NCI-H446 treated with DMSO at 0.1 percent for 48 hours (cell line): ENCODE data around the gene CYP2W1.
A peak's percentile ranks its signal among the peaks of the same experiment; 100 is the strongest.

Experiments
- DNase-seq: peaks from one replicate; lab custom pipeline; 2025; lab: John Stamatoyannopoulos, UW

CYP2W1 gene

DNA sequence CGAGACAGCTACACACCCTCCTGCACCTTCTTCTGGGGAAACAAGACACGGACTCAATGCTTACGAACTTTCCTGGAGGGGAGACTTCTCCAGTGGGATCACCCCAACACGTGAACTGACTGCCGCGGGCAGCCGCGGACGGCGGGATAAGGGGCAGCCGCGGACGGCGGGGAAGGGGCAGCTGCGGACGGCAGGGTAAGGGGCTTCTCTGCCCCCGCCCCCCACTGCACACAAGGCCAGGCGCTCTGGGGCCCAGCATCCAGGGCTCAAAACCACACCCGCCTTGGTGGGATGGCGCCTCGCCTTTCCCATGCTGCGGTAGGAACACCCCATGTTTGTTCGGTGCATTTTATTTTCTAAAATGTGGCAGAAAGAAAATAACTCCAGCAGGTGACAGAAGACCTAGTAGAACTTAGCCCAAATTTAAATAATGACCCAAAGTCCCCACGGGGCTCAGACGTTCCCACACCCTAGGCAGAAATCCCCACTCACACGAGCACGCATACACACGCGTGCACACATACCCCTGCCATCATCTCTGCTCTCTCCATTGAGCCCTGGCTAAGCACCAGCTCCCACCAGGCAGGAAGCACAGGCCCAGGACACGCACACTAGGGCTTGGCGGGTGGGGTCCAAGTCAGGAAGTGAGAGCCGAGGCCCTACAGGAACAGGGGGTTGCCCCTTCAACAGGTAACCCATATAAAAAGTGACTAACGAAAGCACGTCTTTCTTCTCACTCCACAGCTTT, 34.8 kb downstream of the CYP2W1 start:
- DNase-seq: no peak

DNA sequence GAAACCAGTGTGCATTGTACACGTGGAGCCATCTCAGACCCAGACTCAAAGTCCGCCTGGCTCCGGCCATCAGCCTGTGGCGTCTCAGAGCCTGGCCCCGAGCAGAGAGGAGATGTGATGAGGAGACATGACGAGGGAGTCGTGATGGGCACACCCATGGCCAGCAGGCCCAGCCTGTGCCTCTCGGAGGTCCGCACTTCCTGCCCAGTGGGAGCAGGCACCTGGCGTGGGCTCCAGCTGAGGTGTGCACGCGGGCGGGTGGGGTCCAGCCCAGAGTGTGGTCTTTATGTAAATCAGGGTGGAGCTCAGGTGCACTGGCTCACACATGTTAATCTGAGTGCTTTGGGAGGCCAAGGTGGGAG, 35.3 kb downstream of the CYP2W1 start:
- no peak for DNase-seq

DNA sequence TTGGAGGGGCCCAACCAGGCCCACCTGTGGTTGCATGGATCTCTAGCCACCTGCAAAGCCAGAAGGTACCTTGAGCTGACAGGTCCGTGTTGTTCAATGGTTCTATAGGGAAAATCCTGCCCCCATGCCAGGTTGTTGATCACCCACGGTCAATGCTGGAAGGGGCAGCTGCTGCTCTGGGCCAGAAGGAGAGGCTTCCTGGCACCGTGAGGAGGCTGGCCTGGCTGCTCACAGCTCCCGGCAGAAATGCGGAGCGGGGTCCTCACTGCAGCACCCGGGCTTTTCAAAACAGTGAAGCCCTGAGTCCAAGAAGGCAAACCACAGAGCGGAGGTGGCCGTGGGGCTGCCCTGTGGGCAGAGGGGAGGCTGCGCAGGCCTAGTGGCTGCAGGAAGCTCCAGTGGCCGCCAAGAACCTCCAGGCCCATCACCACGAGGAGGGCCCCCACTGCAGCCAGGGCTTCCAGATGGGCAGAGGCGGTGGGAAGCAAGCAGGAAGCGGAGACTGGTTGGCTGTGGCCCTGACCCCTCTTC, 36.3 kb downstream of the CYP2W1 start:
- DNase-seq: no peak

DNA sequence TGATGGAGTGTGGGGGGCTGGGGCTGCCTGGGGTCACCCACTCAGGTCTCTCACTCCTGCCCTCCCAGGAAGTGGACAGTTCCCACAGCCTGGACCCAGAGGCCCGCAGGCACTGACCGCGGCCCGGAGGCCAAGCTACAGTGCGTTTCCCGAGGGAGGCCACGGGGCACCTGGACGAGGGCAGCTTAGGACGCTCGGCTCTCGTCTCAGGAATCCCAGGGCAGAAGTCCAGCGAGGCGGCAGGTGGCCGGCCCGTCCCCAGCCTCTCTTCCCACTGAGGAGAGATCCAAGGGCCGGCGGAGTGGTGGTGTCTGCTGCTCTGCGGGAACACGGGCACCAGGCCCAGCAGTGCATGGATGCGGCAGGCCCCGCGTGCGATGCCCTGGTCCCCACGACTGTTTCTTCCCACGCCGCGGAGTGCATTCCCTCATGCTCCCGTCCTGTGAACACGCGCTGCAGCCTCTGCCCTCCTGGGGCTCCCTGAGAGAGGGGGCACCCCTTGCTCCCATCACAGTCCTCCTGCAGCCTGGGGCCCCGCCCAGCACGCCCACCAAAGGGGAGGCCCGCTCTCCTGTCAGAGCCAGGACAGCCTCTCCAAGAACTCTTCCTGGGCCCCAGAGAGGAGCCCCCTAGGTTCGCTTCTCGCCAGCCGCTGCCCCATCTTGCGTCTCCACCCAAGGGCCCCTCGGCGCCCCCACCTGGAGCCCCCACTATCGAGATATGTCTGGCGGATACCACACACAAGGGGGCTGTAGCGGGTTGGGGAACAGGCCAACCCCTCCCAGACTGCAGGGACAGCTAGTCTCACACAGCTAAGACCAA, 37.0 kb downstream of the CYP2W1 start:
- DNase-seq: no peak

DNA sequence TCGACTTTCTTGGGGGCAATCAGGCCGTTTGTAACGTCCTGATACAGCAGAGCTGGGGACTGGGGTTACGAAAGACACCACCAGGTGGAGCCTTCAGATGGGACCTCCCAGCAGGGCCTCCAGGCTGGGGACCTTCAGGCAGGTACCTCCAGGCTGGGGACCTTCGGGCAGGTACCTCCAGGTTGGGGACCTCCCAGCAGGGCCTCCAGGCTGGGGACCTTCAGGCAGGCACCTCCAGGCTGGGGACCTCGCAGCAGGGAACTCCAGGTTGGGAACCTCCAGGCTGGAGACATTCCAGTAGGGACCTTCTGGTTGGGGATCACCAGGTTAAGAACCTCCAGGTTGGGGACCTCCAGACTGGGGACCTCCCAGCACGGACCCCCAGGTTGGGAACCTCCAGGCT, 37.9 kb downstream of the CYP2W1 start:
- DNase-seq: no peak

DNA sequence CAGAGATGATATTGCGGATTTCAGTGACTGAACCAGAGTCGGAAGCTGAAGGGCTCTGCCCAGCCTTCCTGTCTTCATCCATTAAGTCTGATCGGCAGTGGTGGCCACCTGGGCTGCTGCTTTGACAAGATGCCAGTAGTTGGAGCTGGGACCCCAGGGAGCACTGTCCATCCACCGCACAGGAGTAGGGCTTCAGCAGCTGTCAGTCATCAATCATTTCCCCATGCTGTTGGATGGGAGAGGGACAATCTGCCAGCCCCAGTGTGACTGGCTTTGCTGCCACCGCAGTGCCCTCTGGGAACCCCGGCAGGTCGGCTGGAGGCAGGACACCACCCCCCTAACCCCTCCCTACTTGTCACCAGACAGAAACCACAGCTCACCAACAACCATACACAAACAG, 38.4 kb downstream of the CYP2W1 start:
- no peak for DNase-seq

DNA sequence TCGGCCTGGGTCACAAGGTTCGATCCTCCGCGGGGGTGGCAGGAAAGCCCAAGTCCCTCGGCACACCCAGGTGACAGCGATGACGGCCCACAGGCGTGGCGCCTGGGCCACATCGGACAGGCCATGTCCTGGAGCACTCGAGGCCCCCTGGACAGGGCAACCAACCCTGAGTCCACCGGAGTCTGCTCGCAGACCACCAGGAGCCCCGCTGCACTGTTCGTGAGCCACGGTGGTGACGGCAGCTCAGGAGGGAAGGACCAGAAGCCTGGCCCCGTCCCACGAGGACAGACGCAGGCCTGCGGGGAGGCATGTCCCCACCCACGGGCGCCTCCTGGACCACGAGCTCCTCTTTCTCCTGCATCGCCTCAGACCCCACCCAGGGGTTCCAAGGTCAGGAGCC, 39.0 kb downstream of the CYP2W1 start:
- DNase-seq: no peak

DNA sequence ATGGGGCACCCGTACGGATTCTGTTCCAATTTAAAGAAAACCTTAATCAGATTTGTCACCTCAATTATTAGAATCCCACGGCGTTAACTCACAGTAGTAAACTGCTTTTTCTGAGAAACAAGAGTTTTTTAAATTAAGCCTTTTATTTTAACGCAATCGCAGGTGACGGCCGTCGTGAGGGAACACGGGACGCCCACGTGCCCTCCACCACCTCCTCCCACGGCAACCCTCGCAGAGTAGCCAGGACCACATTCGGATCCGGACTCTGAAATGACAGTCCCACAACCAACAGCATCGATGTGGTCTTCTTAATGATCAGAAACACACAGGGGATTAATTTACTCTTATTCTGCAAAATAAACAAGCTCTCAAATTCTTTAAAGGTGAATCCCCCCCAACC, 39.4 kb downstream of the CYP2W1 start:
- DNase-seq: no peak

DNA sequence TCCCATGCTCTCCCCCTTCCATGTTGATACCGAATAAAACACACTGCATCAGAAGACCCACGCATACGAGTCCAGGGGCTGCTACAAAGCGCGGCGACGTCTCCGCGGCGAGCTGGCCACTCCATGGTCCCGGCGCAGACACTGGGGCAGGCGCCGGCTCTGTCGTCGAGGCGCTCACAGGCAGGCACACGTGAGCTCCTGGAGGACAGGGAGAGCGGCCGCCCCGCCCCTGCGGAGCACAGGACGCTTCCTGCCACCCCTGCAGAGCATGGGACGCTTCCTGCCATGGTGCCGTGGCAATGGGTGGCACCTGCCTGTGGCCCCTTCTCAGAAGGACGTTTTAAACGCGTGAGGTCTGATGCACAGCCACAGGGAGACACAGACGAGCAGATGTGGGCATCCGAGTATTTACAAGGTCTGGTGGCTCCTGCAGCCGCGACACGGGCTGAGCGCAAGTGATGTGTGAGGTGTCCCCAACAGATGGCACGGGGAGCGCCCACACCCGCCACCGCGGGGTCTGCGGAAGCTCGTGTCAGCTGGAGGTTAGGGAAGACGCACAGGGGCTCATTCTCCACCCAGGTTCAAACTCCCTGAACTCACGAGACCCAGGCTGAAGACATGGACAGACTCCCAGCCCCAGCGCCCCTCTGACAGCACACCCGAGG, 40.0 kb downstream of the CYP2W1 start:
- DNase-seq: no peak

DNA sequence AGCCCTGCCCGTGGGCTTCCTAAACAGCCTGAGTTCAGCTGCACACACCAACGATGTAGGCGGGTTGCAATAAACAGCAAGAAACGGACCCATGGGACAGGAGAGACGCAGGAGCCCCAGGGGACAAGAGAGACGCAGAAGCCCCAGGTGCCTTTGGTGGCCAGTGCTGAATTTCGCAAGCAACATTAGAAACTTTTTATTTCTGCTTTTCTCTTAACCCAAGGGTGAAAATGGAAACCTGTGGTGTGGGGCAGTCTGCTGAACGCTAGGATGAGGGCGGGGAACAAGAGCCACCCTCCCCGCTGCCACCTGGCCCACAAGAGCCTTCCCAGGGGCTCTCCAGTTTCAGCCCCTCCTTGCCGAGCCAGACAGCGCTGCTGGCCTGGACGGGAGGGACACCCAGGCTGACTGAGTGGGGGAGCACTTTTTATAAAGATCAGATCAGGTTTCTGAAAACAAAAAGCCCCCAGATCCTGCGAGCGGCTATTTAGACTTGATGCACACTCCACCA, 41.4 kb downstream of the CYP2W1 start:
- DNase-seq: no peak

DNA sequence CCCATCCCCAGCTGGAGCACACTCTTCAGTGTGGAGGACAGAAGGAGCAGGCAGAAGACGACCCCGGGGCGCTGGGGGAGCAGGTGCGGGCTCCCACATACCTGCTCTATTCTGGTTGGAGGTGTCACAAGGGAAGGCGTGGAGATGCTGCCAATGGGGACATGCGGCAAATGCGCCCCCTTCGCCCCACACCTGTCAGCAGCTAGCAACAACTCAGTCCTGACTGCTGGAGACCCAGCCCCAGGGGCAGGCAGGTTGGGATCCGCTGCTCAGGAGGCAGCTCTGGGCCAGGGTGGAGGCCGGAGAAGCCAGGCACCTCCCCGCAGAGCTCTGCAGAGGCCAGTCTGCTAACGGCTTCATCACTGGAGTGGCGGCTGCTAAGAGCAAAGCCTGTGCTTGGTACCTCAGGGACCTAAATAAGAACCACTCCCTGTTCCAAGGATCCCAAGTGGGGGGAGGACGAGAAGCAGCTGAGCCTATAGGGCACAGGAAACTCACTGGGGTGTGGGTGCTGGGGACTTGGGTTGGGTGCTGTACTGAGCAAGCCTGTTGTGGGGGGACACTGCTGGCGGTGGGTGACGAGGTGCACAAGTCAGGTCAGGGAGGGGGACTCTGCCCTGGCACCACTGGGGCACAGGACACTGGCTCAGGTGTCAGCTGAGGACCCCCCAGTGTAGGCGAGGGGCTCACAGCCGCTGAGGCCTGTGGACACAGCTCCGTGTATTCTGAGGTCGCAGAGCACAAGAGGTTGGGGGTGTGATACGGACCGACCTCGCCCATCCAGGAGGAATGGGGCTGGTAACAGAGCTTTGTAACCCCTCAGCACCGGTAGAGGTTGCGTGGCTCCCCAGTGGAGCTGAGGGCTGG, 42.1 kb downstream of the CYP2W1 start:
- DNase-seq: no peak

DNA sequence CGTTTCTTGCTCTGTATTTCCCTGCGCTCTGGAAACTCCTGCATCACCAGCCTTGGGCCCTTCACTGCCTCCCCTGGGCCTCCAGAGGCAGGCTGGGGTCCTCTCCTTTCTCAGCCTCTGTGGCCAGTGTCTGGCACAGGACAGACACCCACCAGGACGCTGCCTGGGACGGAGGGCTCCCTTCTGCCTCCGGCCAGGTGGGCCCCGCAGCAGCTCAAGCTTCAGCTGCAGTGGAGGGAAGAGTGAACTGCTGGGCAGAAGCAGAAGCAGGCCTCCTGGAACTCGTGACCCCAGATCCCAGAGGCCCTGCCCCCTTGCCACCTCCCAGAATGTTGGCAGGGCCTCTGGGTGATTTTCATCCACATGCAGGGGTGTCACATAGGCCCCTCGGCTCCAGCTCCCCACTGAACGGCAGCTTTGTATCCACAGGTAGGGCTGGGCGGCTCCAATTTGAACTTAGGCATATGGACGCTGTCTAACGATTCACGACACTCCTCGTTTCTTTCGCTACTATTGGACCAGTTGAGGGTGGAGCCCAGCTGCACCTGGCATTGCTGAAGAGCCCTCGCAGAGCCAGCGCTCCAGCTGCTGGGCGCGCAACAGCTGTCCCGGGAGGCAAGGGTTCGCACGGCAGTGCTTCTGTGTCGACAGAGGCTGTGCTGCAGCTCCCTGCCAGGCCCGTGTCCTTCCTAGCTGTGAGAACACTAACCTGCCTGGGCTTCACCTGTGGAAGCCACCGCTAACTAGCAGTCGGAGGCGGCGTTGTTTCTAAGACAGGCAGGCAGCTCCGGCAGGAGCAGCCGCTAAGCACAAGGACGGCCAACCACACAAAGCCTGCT, 43.0 kb downstream of the CYP2W1 start:
- DNase-seq: no peak

DNA sequence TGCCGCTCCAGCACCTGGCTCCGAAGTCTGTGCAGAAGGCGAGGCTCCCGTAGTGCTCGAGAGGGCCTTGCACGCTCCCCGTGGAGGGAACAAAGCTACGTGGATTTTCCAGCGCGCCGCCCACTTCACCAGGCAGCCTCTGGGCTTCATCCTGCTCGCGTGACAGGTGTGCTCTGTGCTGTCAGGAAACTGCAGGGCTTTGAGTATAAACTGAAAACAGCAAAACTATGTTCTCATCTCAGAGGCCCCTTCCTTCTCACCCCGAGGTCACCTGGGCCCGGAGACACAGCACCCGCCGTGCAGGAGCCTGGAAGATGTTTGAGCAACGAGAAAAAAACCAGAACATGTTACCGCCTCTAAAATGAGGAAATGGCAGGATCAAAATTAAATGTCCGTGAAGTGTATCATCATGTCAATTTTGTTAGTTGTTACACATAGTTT, 43.8 kb downstream of the CYP2W1 start:
- no peak for DNase-seq

DNA sequence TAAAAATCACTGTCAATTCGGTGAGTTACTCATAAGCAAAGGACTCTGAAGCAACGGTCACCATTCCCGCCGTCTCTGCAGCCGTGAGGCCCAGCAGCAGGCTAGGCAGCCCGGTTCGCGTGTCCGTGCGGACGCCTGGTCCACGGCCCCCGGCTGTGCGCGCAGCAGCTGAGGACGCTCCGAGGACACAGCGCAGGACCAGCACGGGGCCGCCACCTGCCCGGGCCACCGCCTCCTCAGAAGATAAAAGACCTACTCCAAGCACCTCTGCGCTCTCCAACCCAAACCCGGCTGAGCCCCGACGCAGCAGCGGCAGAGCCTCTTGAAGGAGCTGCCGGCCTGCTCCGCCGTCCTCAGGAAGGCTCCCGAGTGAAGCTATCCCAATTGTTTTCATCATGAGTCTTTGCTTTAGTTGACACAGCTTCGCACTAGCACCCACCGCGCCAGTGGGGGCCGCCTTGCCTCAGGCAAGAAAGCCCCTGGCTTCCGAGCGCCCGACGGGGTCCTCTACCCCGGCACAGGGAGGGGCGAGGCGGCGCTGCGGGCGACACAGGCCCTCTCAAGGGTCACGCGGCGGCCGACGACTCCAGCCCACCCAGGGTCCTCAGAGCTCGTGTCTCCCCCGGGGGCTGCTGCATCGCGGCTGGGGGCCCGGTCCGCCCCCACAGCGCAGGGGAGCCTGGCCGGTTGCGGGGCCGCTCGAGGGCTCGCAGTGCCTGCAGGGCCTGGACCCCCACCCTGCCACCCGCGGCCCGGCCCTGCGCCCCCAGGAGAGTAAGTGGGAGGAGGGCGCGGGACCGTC, 44.5 kb downstream of the CYP2W1 start:
- DNase-seq: no peak

DNA sequence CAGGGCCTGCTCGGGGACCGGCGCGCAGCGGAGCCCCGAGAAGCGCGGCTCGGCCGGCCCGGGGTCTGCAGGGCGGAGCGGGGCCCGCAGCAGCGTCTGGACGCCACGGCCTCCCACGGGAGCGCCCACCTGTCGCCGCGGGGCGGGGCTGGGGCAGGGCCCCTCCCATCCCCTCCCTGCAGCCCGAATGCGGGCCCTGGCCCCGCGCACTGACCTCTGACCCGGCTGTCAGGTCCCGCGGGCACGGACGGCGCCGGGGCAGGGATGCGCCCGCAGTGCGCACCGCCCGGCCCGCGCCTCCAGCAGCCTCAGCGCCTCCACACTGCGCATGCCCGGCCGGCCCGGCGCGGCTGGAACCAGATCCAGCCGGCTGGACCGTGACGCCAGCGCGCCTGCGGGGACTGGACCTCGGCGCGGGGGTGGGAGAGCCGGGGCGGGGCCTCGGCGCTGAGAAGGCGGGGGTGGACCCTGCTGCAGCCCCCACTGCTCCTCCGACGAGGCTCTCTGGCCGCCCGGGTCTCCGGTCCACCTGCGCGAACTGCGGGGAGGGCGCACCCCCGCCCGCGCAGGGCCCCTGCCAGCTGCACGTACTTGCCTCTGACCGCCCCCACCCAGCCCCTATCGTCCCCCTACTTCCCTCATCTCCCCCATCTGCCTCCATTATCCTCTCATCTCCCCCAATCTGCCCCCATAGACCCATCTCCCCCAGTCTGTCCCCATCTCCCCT, 45.2 kb downstream of the CYP2W1 start:
- DNase-seq: peak; percentile 69

DNA sequence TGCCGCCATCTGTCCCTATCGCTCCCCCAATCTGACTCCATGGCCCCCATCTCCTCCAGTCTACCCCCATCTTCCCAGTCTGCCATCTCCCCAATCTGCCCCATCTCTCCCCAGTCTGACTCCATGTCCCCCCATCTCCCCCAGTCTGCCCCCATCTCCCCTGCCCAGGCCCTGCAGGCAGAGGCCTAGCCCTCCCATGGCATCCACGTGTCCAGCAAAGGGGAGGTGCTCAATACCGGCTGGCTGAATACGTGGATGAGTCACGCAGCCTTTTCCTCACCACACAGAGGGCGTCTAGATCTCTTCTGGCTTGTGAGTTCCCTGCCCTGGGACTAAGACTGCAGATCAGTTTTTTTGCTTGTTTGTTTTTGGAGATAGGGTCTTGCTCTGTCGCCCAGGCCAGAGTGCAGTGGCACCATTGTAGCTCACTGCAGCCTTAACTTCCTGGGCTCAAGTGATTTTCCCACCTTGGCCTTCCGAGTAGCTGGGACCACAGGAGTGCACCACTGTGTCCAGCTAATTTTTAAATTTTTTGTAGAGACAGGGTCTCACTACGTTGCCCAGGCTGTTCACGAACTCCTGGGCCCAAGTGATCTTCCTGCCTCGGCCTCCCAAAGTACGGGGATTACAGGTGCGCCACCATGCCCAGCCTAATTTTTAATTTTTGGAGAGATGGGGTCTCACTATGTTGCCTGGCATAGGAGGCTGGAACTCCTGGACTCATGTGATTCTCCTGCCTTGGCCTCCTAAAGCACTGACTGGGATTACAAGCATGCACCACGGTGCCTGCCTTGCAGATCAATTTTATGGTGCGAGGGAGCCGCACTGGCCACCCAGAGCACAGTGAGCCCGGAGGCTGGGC, 46.0 kb downstream of the CYP2W1 start:
- DNase-seq: peak; percentile 67

DNA sequence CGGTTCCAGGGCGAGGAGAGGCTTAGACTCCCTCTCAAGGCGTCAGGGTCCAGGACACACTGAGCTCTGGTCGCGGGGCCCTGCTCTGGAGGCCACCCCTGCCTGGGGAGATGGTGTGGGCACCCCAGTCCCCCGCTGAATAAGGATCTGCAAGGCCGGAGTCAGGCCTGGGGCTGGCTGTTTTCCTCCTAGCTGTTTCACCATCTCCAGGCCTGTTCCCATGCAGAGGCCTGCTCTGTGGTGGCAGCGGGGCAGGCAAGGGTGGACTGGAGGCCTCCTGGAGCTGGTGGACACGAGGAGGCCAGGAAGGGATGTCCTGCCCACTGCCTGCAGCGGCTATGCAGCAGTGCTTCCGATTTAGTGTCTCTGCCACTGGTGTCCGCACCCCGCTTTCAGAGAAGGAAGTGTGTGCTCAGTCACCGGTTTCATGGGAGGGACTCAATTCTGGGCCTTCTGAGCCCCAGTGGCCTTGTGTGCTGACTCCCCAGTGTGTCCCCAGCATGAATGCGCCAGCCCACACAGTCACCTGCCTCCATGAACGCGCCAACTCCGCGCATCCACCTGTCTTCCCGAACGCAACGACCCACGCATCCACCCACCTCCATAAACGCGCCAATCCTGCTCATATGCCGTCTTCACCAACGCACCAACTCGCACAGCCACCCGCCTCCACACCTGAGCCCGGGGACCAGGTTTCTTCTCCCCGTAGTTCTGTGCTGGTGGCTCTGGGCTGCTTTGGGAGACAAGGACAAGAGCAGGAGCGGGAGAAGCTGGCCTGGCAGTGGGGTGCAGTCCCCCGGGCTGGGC, 46.9 kb downstream of the CYP2W1 start:
- no peak for DNase-seq
